A549 (cell line): ENCODE measurements around the gene ZBED1. TPM values are rescaled to one million over a fixed set of nuclear protein-coding genes. Genes with fewer than 3 reads are reported as not detected.
A peak's percentile ranks its signal among the peaks of the same experiment; 100 is the strongest.

ENCODE experiments used
- ATAC-seq, 2 experiments: fragments of 200-7000 bp in 1 of 2; fragments of >200 bp in 1 of 2; cut with Nextera tagmentation in 1 of 2; cut with Tn5 transposase in 1 of 2; 3 replicates each; pipeline versions ENCODE4 v1.8.0 to v1.9.1; 2018 to 2020; ENCODE audit warnings: mild to moderate bottlenecking in 1 of 2, moderate library complexity in 1 of 2
- CTCF ChIA-PET: fragments of 300-600 bp; sonication (Branson Sonifier 250); formaldehyde crosslinking; extraction: SDS; loops from one replicate; lab custom pipeline; 2021; ENCODE audit warnings: antibody characterized with exemption, inconsistent platforms; lab: Yijun Ruan, JAX
- POLR2A ChIA-PET: fragments of 350-600 bp; formaldehyde crosslinking; extraction: SDS; loops from one replicate; lab custom pipeline; 2021; ENCODE audit warnings: antibody characterized with exemption, inconsistent platforms; lab: Yijun Ruan, JAX
- DNase-seq, 2 experiments: peaks; one replicate each; pipeline versions ENCODE4 v3.0.0 to v3.0.0-alpha.2; 2011 to 2016; ENCODE audit warnings: low read depth in 1 of 2, low spot score in 1 of 2
- FAIRE-seq: peaks from 2 replicates; lab custom pipeline; 2011; peaks lifted over from hg19 to GRCh38; lab: Jason Lieb, UNC
- H3K27ac ChIP-seq, 2 experiments: fragments of >200 bp; sonication (Bioruptor Twin); formaldehyde crosslinking; 3 replicates each; pipeline ENCODE4 v1.5.1; 2016 to 2017
- H3K4me1 ChIP-seq: fragments of >200 bp; sonication (Bioruptor Twin); formaldehyde crosslinking; 3 replicates; pipeline ENCODE4 v1.6.1; 2016
- H3K4me2 ChIP-seq: fragments of >200 bp; sonication (Bioruptor Twin); formaldehyde crosslinking; 3 replicates; pipeline ENCODE4 v1.6.1; 2016
- H3K4me3 ChIP-seq: fragments of >200 bp; sonication (Bioruptor Twin); formaldehyde crosslinking; 3 replicates; pipeline ENCODE4 v1.5.1; 2016
- H3K9me3 ChIP-seq: fragments of >200 bp; sonication (Bioruptor Twin); formaldehyde crosslinking; 3 replicates; pipeline ENCODE4 v1.6.1; 2016
- CHD4 ChIP-seq: fragments of 200-600 bp; sonication (generic); IDR thresholded peaks from 2 replicates; pipeline ENCODE4 v1.6.1; 2016; ENCODE audit warnings: antibody characterized with exemption, mild to moderate bottlenecking, borderline replicate concordance
- EHMT2 ChIP-seq: fragments of 200-600 bp; sonication (generic); IDR thresholded peaks from 2 replicates; pipeline ENCODE4 v1.6.1; 2016; ENCODE audit warnings: antibody characterized with exemption, low read depth, mild to moderate bottlenecking, moderate library complexity
- ELK1 ChIP-seq: fragments of 150-350 bp; IDR thresholded peaks from 2 replicates; pipeline ENCODE4 v1.6.1; 2014; ENCODE audit warnings: low read depth, mild to moderate bottlenecking, low read length
- EP300 ChIP-seq, 2 experiments: fragments of >200 bp; sonication (Bioruptor Twin); formaldehyde crosslinking; IDR thresholded peaks; 2 replicates in 1 of 2; 3 replicates in 1 of 2; pipeline ENCODE4 v1.6.1; 2016 to 2017
- HDAC2 ChIP-seq: fragments of 200-600 bp; sonication (generic); IDR thresholded peaks from 2 replicates; pipeline ENCODE4 v1.6.1; 2016
- HEYL ChIP-seq: fragments of 250-450 bp; sonication (Bioruptor Pico); IDR thresholded peaks from 2 replicates; pipeline ENCODE4 v1.8.0; 2021; ENCODE audit warnings: mild to moderate bottlenecking, moderate library complexity
- HOXA7 ChIP-seq: fragments of 250-450 bp; sonication (Bioruptor Pico); IDR thresholded peaks from 2 replicates; pipeline ENCODE4 v1.5.0; 2020; ENCODE audit warnings: mild to moderate bottlenecking, moderate library complexity
- KDM1A ChIP-seq: fragments of 200-600 bp; sonication (generic); IDR thresholded peaks from 2 replicates; pipeline ENCODE4 v1.6.1; 2016; ENCODE audit warnings: low read depth, mild to moderate bottlenecking
- KDM5A ChIP-seq: fragments of 200-600 bp; sonication (generic); IDR thresholded peaks from 2 replicates; pipeline ENCODE4 v1.6.1; 2016; ENCODE audit warnings: antibody characterized with exemption, mild to moderate bottlenecking
- MAFK ChIP-seq: fragments of 450-650 bp; IDR thresholded peaks from 2 replicates; pipeline ENCODE4 v1.6.1; 2014; ENCODE audit not compliant: partially characterized antibody
- MAX ChIP-seq: IDR thresholded peaks from 2 replicates; pipeline ENCODE4 v1.6.1; 2012
- MAZ ChIP-seq: fragments of 150-350 bp; IDR thresholded peaks from 2 replicates; pipeline ENCODE4 v1.6.1; 2014; ENCODE audit warnings: antibody characterized with exemption, low read depth, low read length, borderline replicate concordance
- MYC ChIP-seq: IDR thresholded peaks from 2 replicates; pipeline ENCODE4 v1.6.1; 2012; ENCODE audit warnings: mild to moderate bottlenecking, inconsistent platforms, low read length, improper control_type of control experiment, borderline replicate concordance
- NR3C1 ChIP-seq: fragments of >200 bp; sonication (Bioruptor Twin); formaldehyde crosslinking; IDR thresholded peaks from 3 replicates; pipeline ENCODE4 v1.6.1; 2017
- PBX3 ChIP-seq: IDR thresholded peaks from 2 replicates; pipeline ENCODE4 v1.6.1; 2012
- POLR2AphosphoS2 ChIP-seq: conservative IDR thresholded peaks from 2 replicates; pipeline ENCODE4 v1.6.1; 2012; ENCODE audit warnings: low read length, improper control_type of control experiment, inconsistent platforms
- RAD21 ChIP-seq, 2 experiments: fragments of >200 bp in 1 of 2; sonication (Bioruptor Twin) in 1 of 2; formaldehyde crosslinking in 1 of 2; IDR thresholded peaks in 1 of 2; conservative IDR thresholded peaks in 1 of 2; 2 replicates in 1 of 2; 3 replicates in 1 of 2; pipeline ENCODE4 v1.6.1; 2012 to 2018; ENCODE audit warnings: inconsistent platforms in 1 of 2
- RARB ChIP-seq: fragments of 250-450 bp; sonication (Bioruptor Pico); IDR thresholded peaks from 2 replicates; pipeline ENCODE4 v1.8.0; 2021; ENCODE audit warnings: mild to moderate bottlenecking, moderate library complexity
- RNF2 ChIP-seq: fragments of 200-600 bp; sonication (generic); IDR thresholded peaks from 2 replicates; pipeline ENCODE4 v1.6.1; 2016; ENCODE audit warnings: low read depth, mild to moderate bottlenecking, antibody characterized with exemption, moderate library complexity, borderline replicate concordance
- SMC3 ChIP-seq: fragments of >200 bp; sonication (Bioruptor Twin); formaldehyde crosslinking; IDR thresholded peaks from 3 replicates; pipeline ENCODE4 v1.6.1; 2018; ENCODE audit warnings: inconsistent platforms
- SREBF2 ChIP-seq: fragments of 450-650 bp; IDR thresholded peaks from 2 replicates; pipeline ENCODE4 v1.6.1; 2014; ENCODE audit warnings: mild to moderate bottlenecking, moderate library complexity
- TFCP2L1 ChIP-seq: fragments of 250-450 bp; sonication (Bioruptor Pico); IDR thresholded peaks from 2 replicates; pipeline ENCODE4 v1.5.0; 2021; ENCODE audit warnings: mild to moderate bottlenecking
- ZC3H11A ChIP-seq: fragments of 450-650 bp; IDR thresholded peaks from 2 replicates; pipeline ENCODE4 v1.6.1; 2014; ENCODE audit warnings: antibody characterized with exemption, mild to moderate bottlenecking
- ZFP36 ChIP-seq: fragments of 450-650 bp; IDR thresholded peaks from 2 replicates; pipeline ENCODE4 v1.6.1; 2014; ENCODE audit warnings: borderline replicate concordance; ENCODE audit not compliant: partially characterized antibody
- ZSCAN20 ChIP-seq: fragments of 250-450 bp; sonication (Bioruptor Pico); IDR thresholded peaks from 2 replicates; pipeline ENCODE4 v1.8.0; 2022; ENCODE audit warnings: mild to moderate bottlenecking, moderate library complexity
- WGBS: methylation state at CpG from one replicate; pipeline ENCODE4 v1.1.6; 2017; ENCODE audit errors: missing lambda C conversion rate; 5-methylcytosine and 5-hydroxymethylcytosine counted together
- polyA plus RNA-seq, 4 experiments: library from polyadenylated mRNA; depleted of rRNA in 3 of 4; stranded (reverse); fragments of >200 nt; fragmentation: RNase III in 1 of 4; extraction: RNeasy Plus Mini Kit Qiagen cat#74134 plus additional on column Dnase treatment in 1 of 4; gene quantifications; 2 replicates in 3 of 4; 3 replicates in 1 of 4; pipeline ENCODE4 v1.2.3, GENCODE V29; 2011 to 2017

The ZBED1 gene
- polyA plus RNA-seq, 2 of the 4 experiments (the other 2 are of a cell fraction) = 19.7 to 21.9 TPM

- 90% methylated on average over 29 of the region's 29 CpGs for WGBS
- Histone ChIP-seq H3K4me3 (no peak overlapping the region), H3K4me1 (no peaks in the 10 kb centered on the region), H3K4me2 (no peak overlapping the region), H3K27ac (no peak overlapping the region), H3K9me3 (no peaks in the 10 kb centered on the region)
- FAIRE-seq = no peak
- no peak for TF ChIP-seq MAX
- TF ChIP-seq EHMT2 = no peak
- no peak for TF ChIP-seq ELK1
- no peak for TF ChIP-seq MAFK
- POLR2A ChIA-PET = no interaction called here
- no peak for DNase-seq
- ATAC-seq = no peak
- CTCF ChIA-PET = no interaction called here
Measured at GRCh38 chrX:2486476-2487133, 14.2 kb downstream of the ZBED1 start.

- TF ChIP-seq NR3C1 (no peak), MAX (no peak), MAFK (no peak), TFCP2L1 (CRISPR knock-in tag) (no peak), HDAC2 (no peak), RNF2 (no peak), HOXA7 (CRISPR knock-in tag) (no peak), MYC (no peak), MAZ (no peak), RAD21 (conservative IDR thresholded peaks at IDR 0.05 in 1 of 2, IDR thresholded peaks at IDR 0.05 in 1 of 2) (no peak), RARB (no peak), CHD4 (no peak), SMC3 (no peak), EP300 (IDR thresholded peaks at IDR 0.05) (no peak), ZC3H11A (no peak), HEYL (CRISPR knock-in tag) (no peak), KDM1A (no peak), SREBF2 (no peak)
- ChIA-PET POLR2A (no interaction called here), CTCF (no interaction called here)
- Histone ChIP-seq H3K4me2 (no peak overlapping the region), H3K27ac (peak overlapping the region in 1 of 2 experiments; percentile 38; a peak in 2 of 6 replicates), H3K4me1 (no peaks in the 10 kb centered on the region), H3K4me3 (no peak overlapping the region), H3K9me3 (no peaks in the 10 kb centered on the region)
- FAIRE-seq (no peak), ATAC-seq (no peak), DNase-seq (no peak)
- 84% methylated on average over 10 of the region's 10 CpGs for WGBS
Measured at GRCh38 chrX:2485789-2486345, 14.9 kb downstream of the ZBED1 start.

GRCh38 chrX:2484721-2485648, 15.8 kb downstream of the ZBED1 start:
- no peaks in the 10 kb centered on the region for H3K4me1 ChIP-seq
- ATAC-seq = no peak

More at GRCh38 chrX:2484721-2485648, 15.8 kb downstream of the ZBED1 start:
- peak overlapping the region in 1 of 2 experiments; percentile 38; a peak in 3 of 6 replicates for H3K27ac ChIP-seq
- FAIRE-seq = no peak
- no peak for TF ChIP-seq RARB
- no peak for TF ChIP-seq ZFP36
- no peak for TF ChIP-seq SMC3
- TF ChIP-seq KDM5A = no peak
- no peak for TF ChIP-seq EP300 (IDR thresholded peaks at IDR 0.05)
- TF ChIP-seq ZSCAN20 (CRISPR knock-in tag) = no peak
- TF ChIP-seq PBX3 = no peak
- no peak for TF ChIP-seq POLR2AphosphoS2
- TF ChIP-seq, all 56 proteins: peak for 0
- H3K4me3 ChIP-seq = no peak overlapping the region
- no peaks in the 10 kb centered on the region for H3K9me3 ChIP-seq
- CTCF ChIA-PET = no interaction called here
- POLR2A ChIA-PET = no interaction called here
- 85% methylated on average over 26 of the region's 26 CpGs for WGBS
- no peak for DNase-seq
- H3K4me2 ChIP-seq = no peak overlapping the region
